Measurements from ENCODE around the gene RNF121.

Gene RNF121

GRCh38 chr11:71963468-71963867, 34.6 kb downstream of the RNF121 start:
- no peak for TF ChIP-seq CTCF (IDR thresholded peaks at IDR 0.05; ENCODE audit: low read depth, low read length)

GRCh38 chr11:71964641-71965040, 35.8 kb downstream of the RNF121 start:
- no peak for TF ChIP-seq CTCF (IDR thresholded peaks at IDR 0.05; ENCODE audit: low read depth, low read length)
- H3K4me3 ChIP-seq (ENCODE audit: low read depth, low read length) = no peak overlapping the region

More at GRCh38 chr11:71963468-71963867, 34.6 kb downstream of the RNF121 start:
- H3K4me3 ChIP-seq (ENCODE audit: low read depth, low read length) = no peak overlapping the region

GRCh38 chr11:71971680-71972079, 42.8 kb downstream of the RNF121 start:
- no peak for TF ChIP-seq CTCF (IDR thresholded peaks at IDR 0.05; ENCODE audit: low read depth, low read length)
- H3K4me3 ChIP-seq (ENCODE audit: low read depth, low read length) = no peak overlapping the region

- no peak for TF ChIP-seq CTCF (IDR thresholded peaks at IDR 0.05; ENCODE audit: low read depth, low read length)
- no peak overlapping the region for H3K4me3 ChIP-seq (ENCODE audit: low read depth, low read length)
Measured at GRCh38 chr11:71976551-71976950, 47.7 kb downstream of the RNF121 start.

GRCh38 chr11:71977090-71977489, 48.2 kb downstream of the RNF121 start:
- H3K4me3 ChIP-seq (ENCODE audit: low read depth, low read length) = no peak overlapping the region
- TF ChIP-seq CTCF (IDR thresholded peaks at IDR 0.05; ENCODE audit: low read depth, low read length) = no peak

GRCh38 chr11:71977743-71978418, 49.0 kb downstream of the RNF121 start:
- H3K4me3 ChIP-seq (ENCODE audit: low read depth, low read length) = no peak overlapping the region
- peak; percentile 55 for TF ChIP-seq CTCF (IDR thresholded peaks at IDR 0.05; ENCODE audit: low read depth, low read length)

GRCh38 chr11:71979094-71979493, 50.2 kb downstream of the RNF121 start:
- H3K4me3 ChIP-seq (ENCODE audit: low read depth, low read length) = no peak overlapping the region
- no peak for TF ChIP-seq CTCF (IDR thresholded peaks at IDR 0.05; ENCODE audit: low read depth, low read length)

Data from WI38 (cell line).